SU-DHL-6 (cell line): Measurements from ENCODE around the gene MFAP5.

Source experiments
- CTCF ChIP-seq: fragments of 200-600 bp; sonication (generic); IDR thresholded peaks from one replicate; pipeline ENCODE4 v1.5.1; 2017; ENCODE audit warnings: antibody characterized with exemption, mild to moderate bottlenecking, low read length, moderate library complexity; ENCODE audit not compliant: insufficient read depth, poor library complexity, severe bottlenecking
- EZH2phosphoT487 ChIP-seq: fragments of 200-600 bp; sonication (generic), shearing (Covaris generic); conservative IDR thresholded peaks from 2 replicates; pipeline ENCODE4 v1.6.1; 2018; ENCODE audit warnings: mild to moderate bottlenecking, antibody characterized with exemption, low read length, moderate library complexity, mixed read lengths

GRCh38 chr12:8639936-8640335 lies 22.7 kb downstream of the MFAP5 start:
- no peak for TF ChIP-seq CTCF
- TF ChIP-seq EZH2phosphoT487 = no peak
